Breast epithelium (tissue), 4 donors: ENCODE measurements around the gene ZNF215. TPM values are rescaled to one million over a fixed set of nuclear protein-coding genes. Genes with fewer than 3 reads are reported as not detected.
"Not testable (repeated sequence)": the region's sequence is repeated elsewhere in the genome, so short reads cannot be mapped to it uniquely, and the experiment has no call there.

Source experiments
- DNase-seq, 2 donors: peaks; one replicate each; pipeline ENCODE4 v3.0.0-alpha.2; 2019; ENCODE audit warnings: low spot score in 2 of 2
- H3K27ac ChIP-seq, 2 donors: fragments of 200-600 bp; sonication (generic) in 1 of 2; one replicate each; pipeline ENCODE4 v1.5.1; 2016 to 2019; ENCODE audit warnings: mild to moderate bottlenecking in 1 of 2
- H3K27me3 ChIP-seq, 2 donors: fragments of 200-600 bp; sonication (generic) in 1 of 2; one replicate each; pipeline versions ENCODE4 v1.5.1 to v1.6.0; 2017 to 2019; ENCODE audit warnings: control low read depth in 1 of 2, mild to moderate bottlenecking in 1 of 2
- H3K36me3 ChIP-seq: fragments of 200-600 bp; one replicate; pipeline ENCODE4 v1.5.1; 2019
- H3K4me1 ChIP-seq, 2 donors: fragments of 200-600 bp; sonication (generic); one replicate each; pipeline ENCODE4 v1.5.1; 2016 to 2019; ENCODE audit warnings: control low read depth in 1 of 2
- H3K4me3 ChIP-seq, 3 donors: fragments of 200-600 bp; sonication (generic); 1 replicate in 2 of 3; 2 replicates in 1 of 3; pipeline ENCODE4 v1.5.1; 2016 to 2019; ENCODE audit warnings: mild to moderate bottlenecking in 3 of 3, moderate library complexity in 2 of 3
- H3K9me3 ChIP-seq, 2 donors: fragments of 200-600 bp; sonication (generic) in 1 of 2; one replicate each; pipeline ENCODE4 v1.5.1; 2016 to 2019; ENCODE audit warnings: control low read depth in 1 of 2
- POLR2A ChIP-seq: fragments of 450-650 bp; IDR thresholded peaks from one replicate; pipeline ENCODE4 v1.6.1; 2016; ENCODE audit warnings: antibody characterized with exemption, mild to moderate bottlenecking, moderate library complexity
- POLR2AphosphoS5 ChIP-seq, 3 donors: sonication (generic); formaldehyde crosslinking; IDR thresholded peaks; one replicate each; pipeline ENCODE4 v1.6.1; 2017; ENCODE audit warnings: antibody characterized with exemption in 3 of 3
- intact Hi-C: fragments of 100-400 bp; cut with DNase I; formaldehyde crosslinking; loops from one replicate; pipeline ENCODE4 v1.15.1; 2023; ENCODE audit warnings: low total_unique reads
- total RNA-seq, 3 donors: library from RNA; depleted of rRNA; stranded (reverse); fragments of >200 nt; gene quantifications; one replicate each; pipeline ENCODE4 v1.1.0, GENCODE V29; 2016
- TF ChIP-seq, protein P1 (sequence below), 3 donors: fragments of 450-650 bp; IDR thresholded peaks; one replicate each; pipeline ENCODE4 v1.5.1; 2016 to 2017; ENCODE audit warnings: antibody characterized with exemption in 3 of 3, mild to moderate bottlenecking in 3 of 3, moderate library complexity in 3 of 3

Gene ZNF215
- total RNA-seq, 3 donors from 2014 or later = 0.80 to 3.6 (median 2.3) TPM

DNA sequence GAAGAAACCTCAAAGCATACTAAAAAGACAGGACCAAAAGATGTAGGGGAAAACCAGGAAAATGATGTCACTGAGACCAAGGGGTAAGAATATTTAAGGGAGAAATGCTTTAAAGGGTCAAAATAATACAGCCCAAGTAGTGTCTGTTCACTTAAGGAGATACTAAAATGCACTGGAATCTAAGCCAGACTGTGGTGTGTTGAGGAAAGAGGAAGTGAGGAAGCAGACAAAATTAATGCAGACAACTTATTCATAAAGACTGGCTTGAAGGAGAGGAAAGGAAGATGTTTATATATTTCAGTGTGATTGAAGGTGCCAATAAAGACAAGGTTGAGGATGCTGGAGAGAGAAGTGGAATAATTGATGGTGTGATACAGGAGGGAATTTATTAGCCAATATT, 15.7 kb downstream of the ZNF215 start:
- no peaks in the 10 kb centered on the region for H3K9me3 ChIP-seq
- no peak overlapping the region for H3K27ac ChIP-seq
- TF ChIP-seq, protein P1, sequence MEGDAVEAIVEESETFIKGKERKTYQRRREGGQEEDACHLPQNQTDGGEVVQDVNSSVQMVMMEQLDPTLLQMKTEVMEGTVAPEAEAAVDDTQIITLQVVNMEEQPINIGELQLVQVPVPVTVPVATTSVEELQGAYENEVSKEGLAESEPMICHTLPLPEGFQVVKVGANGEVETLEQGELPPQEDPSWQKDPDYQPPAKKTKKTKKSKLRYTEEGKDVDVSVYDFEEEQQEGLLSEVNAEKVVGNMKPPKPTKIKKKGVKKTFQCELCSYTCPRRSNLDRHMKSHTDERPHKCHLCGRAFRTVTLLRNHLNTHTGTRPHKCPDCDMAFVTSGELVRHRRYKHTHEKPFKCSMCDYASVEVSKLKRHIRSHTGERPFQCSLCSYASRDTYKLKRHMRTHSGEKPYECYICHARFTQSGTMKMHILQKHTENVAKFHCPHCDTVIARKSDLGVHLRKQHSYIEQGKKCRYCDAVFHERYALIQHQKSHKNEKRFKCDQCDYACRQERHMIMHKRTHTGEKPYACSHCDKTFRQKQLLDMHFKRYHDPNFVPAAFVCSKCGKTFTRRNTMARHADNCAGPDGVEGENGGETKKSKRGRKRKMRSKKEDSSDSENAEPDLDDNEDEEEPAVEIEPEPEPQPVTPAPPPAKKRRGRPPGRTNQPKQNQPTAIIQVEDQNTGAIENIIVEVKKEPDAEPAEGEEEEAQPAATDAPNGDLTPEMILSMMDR (IDR thresholded peaks at IDR 0.05) = no peak
- TF ChIP-seq POLR2A (no peak), POLR2AphosphoS5 (IDR thresholded peaks at IDR 0.05) (no peak)
- intact Hi-C loops = no loop called here
- no peaks in the 10 kb centered on the region for H3K4me1 ChIP-seq
- no peaks in the 10 kb centered on the region for H3K36me3 ChIP-seq
- no peak overlapping the region for H3K4me3 ChIP-seq
- no peak for DNase-seq
- H3K27me3 ChIP-seq = no peaks in the 10 kb centered on the region

DNA sequence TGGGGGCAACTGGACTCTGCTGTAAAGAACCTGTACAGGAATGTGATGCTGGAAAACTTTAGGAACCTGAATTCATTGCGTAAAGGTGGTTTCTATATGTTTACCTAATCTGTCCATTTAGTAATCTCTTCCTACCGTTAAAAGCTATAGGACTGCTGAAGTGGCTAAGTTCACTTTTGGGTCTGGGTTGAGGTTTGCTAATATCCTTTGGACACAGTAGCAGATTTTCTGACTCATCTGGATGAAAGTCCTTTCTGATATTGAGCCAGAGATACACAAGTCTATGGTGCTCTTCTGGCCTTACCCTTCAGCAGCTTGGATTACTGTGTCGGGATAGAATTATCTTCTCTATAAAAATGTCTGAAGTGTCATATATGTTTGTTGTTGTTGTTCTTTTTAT, 16.9 kb downstream of the ZNF215 start:
- no peaks in the 10 kb centered on the region for H3K9me3 ChIP-seq
- no peak overlapping the region for H3K4me3 ChIP-seq
- intact Hi-C loops = no loop called here
- no peaks in the 10 kb centered on the region for H3K4me1 ChIP-seq
- no peaks in the 10 kb centered on the region for H3K36me3 ChIP-seq
- DNase-seq = no peak
- H3K27ac ChIP-seq = no peak overlapping the region
- TF ChIP-seq POLR2A (no peak), POLR2AphosphoS5 (IDR thresholded peaks at IDR 0.05) (no peak)
- TF ChIP-seq, protein P1 (IDR thresholded peaks at IDR 0.05) = no peak
- H3K27me3 ChIP-seq = no peaks in the 10 kb centered on the region

DNA sequence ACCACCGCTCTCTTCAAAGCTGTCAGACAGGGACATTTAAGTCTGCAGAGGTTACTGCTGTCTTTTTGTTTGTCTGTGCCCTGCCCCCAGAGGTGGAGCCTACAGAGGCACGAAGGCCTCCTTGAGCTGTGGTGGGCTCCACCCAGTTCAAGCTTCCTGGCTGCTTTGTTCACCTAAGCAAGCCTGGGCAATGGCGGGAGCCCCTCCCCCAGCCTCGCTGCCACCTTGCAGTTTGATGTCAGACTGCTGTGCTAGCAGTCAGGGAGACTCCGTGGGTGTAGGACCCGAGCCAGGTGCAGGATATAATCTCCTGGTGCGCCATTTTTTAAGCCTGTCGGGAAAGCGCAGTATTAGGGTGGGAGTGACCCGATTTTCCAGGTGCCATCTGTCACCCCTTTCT, 28.0 kb downstream of the ZNF215 start:
- H3K36me3 ChIP-seq, H3K9me3 ChIP-seq, H3K27ac ChIP-seq, H3K4me3 ChIP-seq, intact Hi-C loops, DNase-seq, H3K27me3 ChIP-seq, H3K4me1 ChIP-seq: not testable (repeated sequence)

DNA sequence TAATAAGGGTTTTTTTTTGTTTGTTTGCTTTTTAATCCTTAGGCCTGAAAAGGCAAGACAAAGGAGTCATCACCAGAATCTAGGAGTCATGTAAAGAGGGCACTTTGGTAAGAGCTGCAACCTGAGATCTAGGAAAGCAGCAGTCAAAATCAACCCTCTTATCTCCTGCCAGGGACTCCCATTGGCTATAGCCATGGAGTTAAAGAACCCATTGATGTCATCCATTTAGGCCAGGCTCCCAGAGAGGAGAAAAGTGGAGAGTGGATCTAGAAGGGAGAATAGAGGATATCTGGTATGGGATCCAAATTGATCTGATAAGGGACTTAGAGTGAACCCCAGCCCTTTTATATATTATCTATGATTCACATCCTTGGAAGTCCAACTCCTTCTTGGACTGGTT, 35.9 kb downstream of the ZNF215 start:
- intact Hi-C loops = no loop called here
- Histone ChIP-seq H3K9me3 (no peaks in the 10 kb centered on the region), H3K27ac (no peak overlapping the region), H3K4me1 (no peaks in the 10 kb centered on the region), H3K27me3 (no peaks in the 10 kb centered on the region), H3K4me3 (no peak overlapping the region), H3K36me3 (no peaks in the 10 kb centered on the region)
- no peak for DNase-seq
- TF ChIP-seq POLR2A = no peak
- TF ChIP-seq, protein P1 (IDR thresholded peaks at IDR 0.05) = no peak
- TF ChIP-seq POLR2AphosphoS5 (IDR thresholded peaks at IDR 0.05) = no peak

DNA sequence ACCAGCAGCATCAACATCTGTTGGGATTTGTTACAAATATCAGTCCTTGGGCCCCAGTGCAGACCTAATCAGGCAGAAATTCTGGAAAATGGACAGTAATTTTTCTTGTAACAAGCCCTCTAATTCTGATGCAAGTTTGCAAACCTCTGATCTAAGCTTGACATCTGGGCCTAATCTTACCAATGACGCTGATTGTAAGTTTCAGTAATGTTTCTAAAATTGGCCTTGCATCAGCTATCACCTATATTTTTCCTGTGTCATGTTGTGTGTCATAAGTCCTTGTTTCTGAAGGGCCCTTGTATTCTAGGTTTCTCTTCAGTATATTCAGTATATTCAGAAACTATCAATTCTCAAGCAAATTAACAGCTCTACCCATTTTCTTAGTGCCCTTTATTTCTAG, 36.4 kb downstream of the ZNF215 start:
- Histone ChIP-seq H3K9me3 (peaks cover 0 to 4% of the 10 kb centered on the region in 2 donors), H3K36me3 (no peaks in the 10 kb centered on the region), H3K4me1 (no peaks in the 10 kb centered on the region), H3K27me3 (no peaks in the 10 kb centered on the region), H3K4me3 (no peak overlapping the region), H3K27ac (no peak overlapping the region)
- TF ChIP-seq POLR2A (no peak), POLR2AphosphoS5 (IDR thresholded peaks at IDR 0.05) (no peak)
- TF ChIP-seq, protein P1 (IDR thresholded peaks at IDR 0.05) = no peak
- DNase-seq = no peak
- intact Hi-C loops = no loop called here

DNA sequence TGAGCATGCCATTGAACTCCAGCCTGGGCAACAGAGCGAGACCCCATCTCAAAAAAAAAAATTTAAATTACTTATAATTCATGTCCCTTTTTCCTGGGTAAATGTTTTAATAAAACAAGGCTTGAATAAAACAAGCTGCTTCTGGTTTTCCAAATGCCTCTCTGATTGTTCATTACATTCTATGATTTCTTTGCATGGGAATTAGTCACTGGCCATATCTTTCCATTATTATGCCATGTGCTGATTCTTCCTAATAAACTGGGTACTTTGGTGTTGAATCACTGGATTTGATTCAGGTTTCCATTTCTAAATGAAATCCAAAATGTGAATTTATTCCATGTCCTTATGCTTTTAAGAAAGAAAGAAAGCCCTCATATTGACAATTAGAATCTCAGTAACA, 42.6 kb downstream of the ZNF215 start:
- Histone ChIP-seq H3K27me3 (no peaks in the 10 kb centered on the region), H3K4me3 (no peak overlapping the region), H3K27ac (no peak overlapping the region), H3K9me3 (peaks cover 0 to 10% of the 10 kb centered on the region in 2 donors), H3K4me1 (no peaks in the 10 kb centered on the region), H3K36me3 (no peaks in the 10 kb centered on the region)
- no peak for DNase-seq
- no peak for TF ChIP-seq POLR2AphosphoS5 (IDR thresholded peaks at IDR 0.05)
- intact Hi-C loops = no loop called here

DNA sequence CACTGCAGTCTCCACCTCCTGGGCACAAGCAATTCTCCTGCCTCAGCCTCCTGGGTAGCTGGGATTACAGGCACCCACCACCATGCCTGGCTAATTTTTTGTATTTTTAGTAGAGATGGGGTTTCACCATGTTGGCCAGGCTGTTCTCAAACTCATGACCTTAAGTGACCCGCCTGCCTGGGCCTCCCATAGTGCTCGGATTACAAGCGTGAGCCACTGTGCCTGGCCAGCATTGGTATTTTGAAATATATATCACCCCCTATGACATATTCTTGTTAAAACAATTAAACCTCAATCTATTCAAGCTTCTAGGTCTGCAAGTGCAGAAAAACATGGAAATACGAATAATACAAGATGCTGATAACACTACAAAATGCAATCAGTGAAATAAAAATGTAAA, 43.6 kb downstream of the ZNF215 start:
- DNase-seq, H3K4me1 ChIP-seq, H3K27me3 ChIP-seq, H3K27ac ChIP-seq, H3K9me3 ChIP-seq, H3K4me3 ChIP-seq, H3K36me3 ChIP-seq: not testable (repeated sequence)
- intact Hi-C loops = loop anchor here (10.0 kb wide), 1 partner anchor 995 kb away; no protein-coding TSS in a partner anchor
